IPS-20b (cell line): Measurements from ENCODE around the gene CRB1.
"Not testable (repeated sequence)": the region's sequence is repeated elsewhere in the genome, so short reads cannot be mapped to it uniquely, and the experiment has no call there.

Experiments used
- H3K27ac ChIP-seq: one replicate; pipeline ENCODE4 v1.5.1; 2013; ENCODE audit warnings: low read length
- H3K27me3 ChIP-seq: 2 replicates; pipeline ENCODE4 v1.6.1; 2013; ENCODE audit warnings: mild to moderate bottlenecking, low read length, inconsistent platforms; ENCODE audit not compliant: insufficient read depth
- H3K36me3 ChIP-seq: 2 replicates; pipeline ENCODE4 v1.6.1; 2013; ENCODE audit warnings: low read depth, mild to moderate bottlenecking, inconsistent platforms, low read length, moderate library complexity; ENCODE audit not compliant: insufficient read depth
- H3K4me1 ChIP-seq: 2 replicates; pipeline ENCODE4 v1.6.1; 2013; ENCODE audit warnings: mild to moderate bottlenecking, control low read depth, inconsistent platforms, low read length, moderate library complexity; ENCODE audit not compliant: insufficient read depth
- H3K4me3 ChIP-seq: 2 replicates; pipeline ENCODE4 v1.5.1; 2013; ENCODE audit warnings: mild to moderate bottlenecking, low read length, inconsistent platforms
- H3K9ac ChIP-seq: 2 replicates; pipeline ENCODE4 v1.6.1; 2013; ENCODE audit warnings: low read depth, mild to moderate bottlenecking, inconsistent platforms, low read length, moderate library complexity
- H3K9me3 ChIP-seq: 2 replicates; pipeline ENCODE4 v1.6.1; 2013; ENCODE audit warnings: mild to moderate bottlenecking, low read depth, low read length, inconsistent platforms; ENCODE audit not compliant: insufficient read depth

Gene CRB1

DNA sequence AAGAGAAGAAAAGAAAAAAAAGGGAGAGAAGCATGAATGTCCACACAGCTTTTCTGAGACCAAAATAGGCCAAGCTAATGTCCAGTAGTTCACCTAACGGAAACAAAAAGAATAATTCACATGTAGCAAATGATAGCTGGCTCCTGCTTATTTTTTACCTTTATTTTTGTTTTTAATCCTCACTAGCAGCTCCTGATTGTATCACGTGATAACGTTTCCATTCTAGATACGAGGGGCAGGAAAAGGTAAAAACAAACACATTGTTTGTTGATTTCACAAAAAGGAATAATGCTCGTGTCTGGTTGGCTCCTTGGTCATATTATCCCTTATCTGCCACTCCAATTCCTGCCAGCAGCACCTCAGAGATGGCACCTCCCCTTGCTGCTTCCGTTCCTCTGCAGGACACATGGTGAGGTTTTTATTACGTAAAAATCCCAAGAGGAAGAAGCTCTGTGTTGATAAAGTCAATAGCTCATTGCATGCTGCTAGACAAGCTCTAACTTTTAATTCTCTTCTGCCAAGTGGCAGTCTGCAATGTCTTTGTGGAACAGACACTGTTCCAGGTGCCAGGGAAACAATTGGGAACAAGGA is 201.7 kb downstream of the CRB1 start:
- Histone ChIP-seq H3K9me3 (no peaks in the 10 kb centered on the region), H3K27ac (no peak overlapping the region), H3K4me1 (peaks cover 25% of the 10 kb centered on the region; the same call in 1 of the 2 replicates), H3K9ac (no peak overlapping the region), H3K4me3 (no peak overlapping the region), H3K27me3 (no peaks in the 10 kb centered on the region), H3K36me3 (no peaks in the 10 kb centered on the region)

DNA sequence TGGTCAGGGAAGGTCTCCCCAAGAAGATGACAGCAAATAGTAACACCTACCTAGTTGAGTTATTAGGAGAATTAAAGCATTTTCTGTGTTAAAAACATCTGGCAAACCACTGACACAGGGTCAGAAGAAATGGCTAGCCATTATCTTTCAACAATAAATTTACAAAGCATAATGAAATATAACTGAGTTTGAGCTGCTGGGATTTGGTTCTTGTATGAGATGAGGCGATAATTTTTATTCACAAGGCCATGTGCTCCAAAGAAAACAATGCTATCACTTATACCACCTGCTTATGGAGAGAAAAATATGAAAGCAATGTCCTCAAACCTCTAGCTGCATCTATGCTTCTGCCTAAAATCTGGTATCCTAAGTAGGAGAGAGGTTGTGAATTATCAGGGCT is 202.3 kb downstream of the CRB1 start:
- Histone ChIP-seq H3K9ac (no peak overlapping the region), H3K9me3 (no peaks in the 10 kb centered on the region), H3K4me1 (peaks cover 25% of the 10 kb centered on the region; the same call in 1 of the 2 replicates), H3K36me3 (no peaks in the 10 kb centered on the region), H3K4me3 (no peak overlapping the region), H3K27me3 (no peaks in the 10 kb centered on the region), H3K27ac (no peak overlapping the region)

DNA sequence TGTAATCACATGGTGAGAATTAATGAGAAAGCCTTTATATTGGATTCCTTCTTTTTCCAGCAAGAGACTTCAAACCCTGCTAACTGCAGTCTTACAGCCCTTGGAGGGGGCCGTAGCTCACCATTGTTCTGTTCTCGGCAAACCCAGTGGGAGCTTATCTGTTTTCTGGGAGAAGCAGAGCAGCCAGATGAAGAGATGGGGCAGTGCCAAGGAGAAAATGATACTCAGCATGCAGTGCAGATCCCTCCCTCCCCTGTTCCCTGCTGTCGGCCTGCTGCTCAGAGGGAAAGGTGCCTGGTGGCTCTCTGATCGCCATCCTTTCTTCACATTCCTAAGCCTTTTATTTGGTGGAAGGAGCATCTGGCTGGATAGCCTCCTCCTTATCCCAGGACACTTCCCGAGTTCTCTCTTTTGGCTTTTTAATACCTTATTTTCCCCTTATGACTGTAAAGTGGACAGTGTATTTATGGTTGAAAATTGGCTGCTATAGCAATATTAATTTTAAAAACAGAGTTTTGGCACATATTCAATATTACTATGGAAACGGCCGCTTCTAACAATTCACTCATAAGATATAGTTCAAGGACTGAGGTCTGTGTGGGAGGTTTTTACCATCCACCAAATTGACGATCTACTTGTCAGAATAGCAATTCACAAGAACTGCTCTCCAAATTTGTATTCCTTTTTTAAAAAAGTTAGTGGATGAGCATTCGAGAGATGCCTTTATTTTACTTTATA is 203.4 kb downstream of the CRB1 start:
- Histone ChIP-seq H3K9me3 (no peaks in the 10 kb centered on the region), H3K4me3 (no peak overlapping the region), H3K4me1 (peaks cover 25% of the 10 kb centered on the region; the same call in 1 of the 2 replicates), H3K27ac (no peak overlapping the region), H3K9ac (no peak overlapping the region), H3K36me3 (no peaks in the 10 kb centered on the region), H3K27me3 (no peaks in the 10 kb centered on the region)

DNA sequence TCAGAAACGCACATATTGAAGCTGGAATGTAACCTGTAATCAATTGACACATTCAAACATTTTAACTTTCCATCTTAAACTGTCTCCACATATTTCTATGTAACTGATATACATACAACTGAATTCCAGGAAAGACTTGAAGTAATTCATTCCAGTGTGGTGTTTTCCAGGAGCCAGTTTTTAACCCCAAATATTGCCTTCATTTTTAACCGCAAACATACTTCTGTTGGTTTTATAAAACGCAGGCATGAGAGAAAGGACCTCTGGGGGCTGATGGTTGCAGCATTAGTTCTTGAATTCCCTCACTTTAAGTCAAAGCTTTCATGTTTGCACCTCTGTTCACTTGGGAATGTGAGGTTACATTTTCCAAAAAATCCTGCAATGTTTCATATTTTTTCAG is 204.1 kb downstream of the CRB1 start:
- Histone ChIP-seq H3K9me3 (no peaks in the 10 kb centered on the region), H3K27me3 (no peaks in the 10 kb centered on the region), H3K4me3 (no peak overlapping the region), H3K9ac (no peak overlapping the region), H3K27ac (no peak overlapping the region), H3K4me1 (peaks cover 25% of the 10 kb centered on the region; the same call in 1 of the 2 replicates), H3K36me3 (no peaks in the 10 kb centered on the region)

- Histone ChIP-seq H3K4me1 (no peaks in the 10 kb centered on the region), H3K9ac (no peak overlapping the region), H3K27ac (no peak overlapping the region), H3K4me3 (no peak overlapping the region), H3K36me3 (no peaks in the 10 kb centered on the region), H3K27me3 (no peaks in the 10 kb centered on the region), H3K9me3 (no peaks in the 10 kb centered on the region)
Observed at GRCh38 chr1:197480446-197480845, 212.4 kb downstream of the CRB1 start.

DNA sequence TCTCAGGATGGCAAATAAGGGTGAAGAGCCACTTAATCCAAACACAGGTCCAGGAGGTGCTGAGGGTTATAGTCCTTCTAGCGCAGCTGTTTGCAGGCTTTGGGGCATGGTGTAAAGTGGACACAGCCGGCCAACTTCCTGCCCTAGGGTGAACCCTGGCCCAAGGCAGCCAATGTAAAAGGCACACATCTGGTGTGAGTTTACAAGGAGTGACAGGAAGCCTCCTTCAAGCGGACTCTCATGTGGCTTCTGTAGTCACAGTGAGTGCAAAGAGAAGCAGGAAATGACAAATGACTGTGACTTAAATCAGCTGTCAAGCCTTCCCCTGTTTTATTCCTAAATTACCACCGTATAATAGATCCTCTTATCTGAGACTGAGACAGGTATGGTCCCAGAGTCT is 213.0 kb downstream of the CRB1 start:
- no peaks in the 10 kb centered on the region for H3K9me3 ChIP-seq
- H3K36me3 ChIP-seq, result no peaks in the 10 kb centered on the region
- no peak overlapping the region for H3K4me3 ChIP-seq

DNA sequence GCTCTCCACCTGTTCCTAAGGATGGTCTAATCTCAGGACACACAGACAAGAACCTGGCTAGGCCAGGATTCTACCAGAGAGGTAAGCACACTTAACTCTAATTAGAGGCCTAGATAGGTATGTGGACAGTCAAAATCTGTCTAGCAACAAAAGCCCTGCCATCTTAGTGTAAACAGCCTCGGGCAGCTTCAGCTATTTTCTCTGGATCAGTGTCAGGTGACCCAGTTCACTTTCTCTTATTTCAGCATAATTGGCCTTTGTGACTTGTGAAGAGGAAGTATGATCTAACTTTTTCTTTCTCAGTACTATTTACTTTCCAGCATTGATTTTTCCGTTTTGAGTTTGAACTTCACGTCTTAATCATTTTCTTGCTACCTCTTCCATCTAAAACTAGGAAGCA is 217.7 kb downstream of the CRB1 start:
- Histone ChIP-seq H3K9me3 (no peaks in the 10 kb centered on the region), H3K36me3 (no peaks in the 10 kb centered on the region), H3K4me3 (no peak overlapping the region), H3K9ac (no peak overlapping the region), H3K27me3 (no peaks in the 10 kb centered on the region), H3K27ac (no peak overlapping the region), H3K4me1 (no peaks in the 10 kb centered on the region)

More for the DNA sequence above, 213.0 kb downstream of the CRB1 start:
- Histone ChIP-seq H3K4me1 (no peaks in the 10 kb centered on the region), H3K27me3 (no peaks in the 10 kb centered on the region), H3K9ac (no peak overlapping the region), H3K27ac (no peak overlapping the region)

DNA sequence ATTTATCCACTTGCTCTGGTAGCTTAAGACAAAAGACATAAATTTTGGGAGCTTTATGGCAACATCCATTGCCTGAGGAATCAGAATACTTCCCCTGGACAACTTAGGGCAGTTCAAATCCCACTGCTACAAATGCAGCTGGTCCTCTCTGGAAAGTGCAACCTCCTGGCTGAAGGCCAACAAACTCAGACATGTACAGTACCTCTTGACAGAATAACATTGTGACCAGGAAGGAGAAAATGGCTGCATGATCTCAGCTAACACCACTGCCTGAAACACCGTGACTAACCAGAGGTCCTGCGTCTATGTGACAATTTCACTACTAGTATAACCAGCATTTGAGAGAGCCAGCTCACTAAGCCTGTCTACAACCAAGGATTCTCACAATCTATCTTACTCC is 218.9 kb downstream of the CRB1 start:
- Histone ChIP-seq H3K9ac (no peak overlapping the region), H3K4me3 (no peak overlapping the region), H3K27me3 (no peaks in the 10 kb centered on the region), H3K36me3 (no peaks in the 10 kb centered on the region), H3K9me3 (no peaks in the 10 kb centered on the region), H3K27ac (no peak overlapping the region), H3K4me1 (no peaks in the 10 kb centered on the region)

GRCh38 chr1:197491505-197491904 is 223.5 kb downstream of the CRB1 start:
- H3K36me3 ChIP-seq, H3K9ac ChIP-seq, H3K27ac ChIP-seq, H3K4me3 ChIP-seq, H3K4me1 ChIP-seq, H3K9me3 ChIP-seq, H3K27me3 ChIP-seq: not testable (repeated sequence)

- Histone ChIP-seq H3K4me1 (no peaks in the 10 kb centered on the region), H3K36me3 (no peaks in the 10 kb centered on the region), H3K9ac (no peak overlapping the region), H3K27ac (no peak overlapping the region), H3K9me3 (no peaks in the 10 kb centered on the region), H3K27me3 (no peaks in the 10 kb centered on the region), H3K4me3 (no peak overlapping the region)
Observed at GRCh38 chr1:197496722-197497121, 228.7 kb downstream of the CRB1 start.

GRCh38 chr1:197510691-197511378 is 242.8 kb downstream of the CRB1 start:
- Histone ChIP-seq H3K4me3 (no peak overlapping the region), H3K4me1 (peaks cover 7% of the 10 kb centered on the region; the same call in 1 of the 2 replicates), H3K27ac (no peak overlapping the region), H3K9ac (no peak overlapping the region), H3K9me3 (no peaks in the 10 kb centered on the region), H3K27me3 (no peaks in the 10 kb centered on the region), H3K36me3 (no peaks in the 10 kb centered on the region)

- Histone ChIP-seq H3K9me3 (no peaks in the 10 kb centered on the region), H3K27ac (no peak overlapping the region), H3K27me3 (no peaks in the 10 kb centered on the region), H3K4me1 (no peaks in the 10 kb centered on the region), H3K9ac (no peak overlapping the region), H3K36me3 (no peaks in the 10 kb centered on the region), H3K4me3 (no peak overlapping the region)
Observed at GRCh38 chr1:197515421-197515820, 247.4 kb downstream of the CRB1 start.
